Natural killer cell (primary cell): Measurements from ENCODE around the gene ABTB2. TPM values are rescaled to one million over a fixed set of nuclear protein-coding genes. Genes with fewer than 3 reads are reported as not detected.

Source experiments
- ATAC-seq, 3 donors: fragments of 150-1000 bp in 2 of 3; fragments of 200-7000 bp in 1 of 3; cut with Tn5 transposase; 1 replicate in 1 of 3; 2 replicates in 2 of 3; pipeline ENCODE4 v1.10.0; 2021; ENCODE audit warnings: mild to moderate bottlenecking in 2 of 3, moderate library complexity in 2 of 3
- DNase-seq, 2 donors: peaks; one replicate each; pipeline versions ENCODE4 v3.0.0 to v3.0.0-alpha.2; 2013 to 2021; ENCODE audit warnings: mixed read lengths in 1 of 2
- H3K27ac ChIP-seq: one replicate; pipeline ENCODE4 v1.5.1; 2013; ENCODE audit warnings: mild to moderate bottlenecking, low read length
- H3K27me3 ChIP-seq: one replicate; pipeline ENCODE4 v1.6.1; 2013; ENCODE audit warnings: low read length; ENCODE audit not compliant: control insufficient read depth, insufficient read depth
- H3K36me3 ChIP-seq: one replicate; pipeline ENCODE4 v1.6.1; 2013; ENCODE audit warnings: low read length; ENCODE audit not compliant: control insufficient read depth, insufficient read depth
- H3K4me1 ChIP-seq: one replicate; pipeline ENCODE4 v1.6.1; 2013; ENCODE audit warnings: low read length; ENCODE audit not compliant: control insufficient read depth, insufficient read depth
- H3K4me3 ChIP-seq: one replicate; pipeline ENCODE4 v1.5.1; 2013; ENCODE audit warnings: low read length
- H3K9me3 ChIP-seq: one replicate; pipeline ENCODE4 v1.6.1; 2013; ENCODE audit warnings: low read length; ENCODE audit not compliant: control insufficient read depth, insufficient read depth
- H3K27ac Mint-ChIP-seq, 2 donors: one replicate each; pipeline ENCODE4 v1.8.0; 2022; ENCODE audit warnings: mild to moderate bottlenecking in 2 of 2, mixed read lengths in 2 of 2, moderate library complexity in 1 of 2
- H3K27me3 Mint-ChIP-seq, 2 donors: one replicate each; pipeline ENCODE4 v1.8.0; 2022; ENCODE audit warnings: low read depth in 2 of 2, mixed read lengths in 2 of 2
- H3K36me3 Mint-ChIP-seq: one replicate; pipeline ENCODE4 v1.8.0; 2022; ENCODE audit warnings: mixed read lengths
- H3K4me1 Mint-ChIP-seq, 2 donors: one replicate each; pipeline ENCODE4 v1.8.0; 2022; ENCODE audit warnings: mixed read lengths in 2 of 2
- H3K4me3 Mint-ChIP-seq: one replicate; pipeline ENCODE4 v1.8.0; 2022; ENCODE audit warnings: mild to moderate bottlenecking, moderate library complexity, mixed read lengths
- H3K9me3 Mint-ChIP-seq, 2 donors: one replicate each; pipeline ENCODE4 v1.8.0; 2022; ENCODE audit warnings: mixed read lengths in 2 of 2
- CTCF ChIP-seq: fragments of 200-600 bp; IDR thresholded peaks from one replicate; pipeline ENCODE4 v1.8.0; 2022; ENCODE audit warnings: antibody characterized with exemption
- WGBS: methylation state at CpG from one replicate; pipeline ENCODE4 v1.1.7; 2013; ENCODE audit warnings: missing lambda C conversion rate; ENCODE audit not compliant: insufficient coverage; 5-methylcytosine and 5-hydroxymethylcytosine counted together
- intact Hi-C: fragments of 100-400 bp; cut with micrococcal nuclease; formaldehyde crosslinking; loops from one replicate; pipeline ENCODE4 v1.14.2; 2022
- total RNA-seq, 4 donors: library from RNA; stranded (reverse); fragments of 120-200 nt in 1 of 4; gene quantifications; one replicate each; pipeline versions ENCODE4 v1.2.3 to v1.2.4, GENCODE V29; 2013 to 2022

Gene ABTB2
- total RNA-seq, 3 donors from 2014 or later (not counting 1 experiment from before 2014, with no cell fraction given): 0.65 to 1.7 (median 1.1) TPM

GRCh38 chr11:34205326-34206035 lies 152.3 kb downstream of the ABTB2 start:
- H3K27me3 ChIP-seq: no peaks in the 10 kb centered on the region
- H3K27ac ChIP-seq: no peak overlapping the region
- intact Hi-C loops: no loop called here
- no peaks in the 10 kb centered on the region for H3K36me3 ChIP-seq
- H3K9me3 Mint-ChIP-seq: no peaks in the 10 kb centered on the region
- no peak for DNase-seq
- peaks cover 8% of the 10 kb centered on the region for H3K4me1 ChIP-seq
- no peaks in the 10 kb centered on the region for H3K36me3 Mint-ChIP-seq
- no peak overlapping the region for H3K4me3 Mint-ChIP-seq
- no peak overlapping the region for H3K27ac Mint-ChIP-seq
- 75% methylated on average over 4 of the region's 4 CpGs for WGBS
- peaks cover 6 to 9% of the 10 kb centered on the region in 2 donors for H3K4me1 Mint-ChIP-seq
- ATAC-seq: no peak
- H3K9me3 ChIP-seq: no peaks in the 10 kb centered on the region
- no peak for TF ChIP-seq CTCF
- H3K27me3 Mint-ChIP-seq: no peaks in the 10 kb centered on the region
- no peak overlapping the region for H3K4me3 ChIP-seq

GRCh38 chr11:34204396-34205279 lies 153.2 kb downstream of the ABTB2 start:
- H3K4me1 Mint-ChIP-seq: peaks cover 6 to 9% of the 10 kb centered on the region in 2 donors
- H3K9me3 Mint-ChIP-seq: no peaks in the 10 kb centered on the region
- intact Hi-C loops: no loop called here
- Histone ChIP-seq H3K27ac (no peak overlapping the region), H3K27me3 (no peaks in the 10 kb centered on the region), H3K9me3 (no peaks in the 10 kb centered on the region), H3K4me3 (no peak overlapping the region), H3K4me1 (peaks cover 8% of the 10 kb centered on the region), H3K36me3 (no peaks in the 10 kb centered on the region)
- TF ChIP-seq CTCF: no peak
- DNase-seq (no peak), ATAC-seq (no peak)
- H3K27ac Mint-ChIP-seq: no peak overlapping the region
- 89% methylated on average over 19 of the region's 19 CpGs for WGBS
- H3K4me3 Mint-ChIP-seq: no peak overlapping the region
- no peaks in the 10 kb centered on the region for H3K27me3 Mint-ChIP-seq
- no peaks in the 10 kb centered on the region for H3K36me3 Mint-ChIP-seq

- H3K4me1 ChIP-seq: peaks cover 17% of the 10 kb centered on the region
- Mint-ChIP-seq H3K4me1 (peaks cover 15 to 19% of the 10 kb centered on the region in 2 donors), H3K36me3 (no peaks in the 10 kb centered on the region), H3K9me3 (no peaks in the 10 kb centered on the region), H3K27me3 (peaks cover 0 to 2% of the 10 kb centered on the region in 2 donors), H3K27ac (no peak overlapping the region), H3K4me3 (no peak overlapping the region)
- H3K27ac ChIP-seq: no peak overlapping the region
- H3K9me3 ChIP-seq: no peaks in the 10 kb centered on the region
- H3K27me3 ChIP-seq: no peaks in the 10 kb centered on the region
- intact Hi-C loops: no loop called here
- no peak for TF ChIP-seq CTCF
- no peak for DNase-seq
- WGBS: 44% methylated on average over 5 of the region's 5 CpGs
- ATAC-seq: no peak
- H3K36me3 ChIP-seq: no peaks in the 10 kb centered on the region
- H3K4me3 ChIP-seq: no peak overlapping the region
Measured at GRCh38 chr11:34203377-34203871, 154.4 kb downstream of the ABTB2 start.
